H7 (cell line): ENCODE data around the gene RGP1. TPM values are rescaled to one million over a fixed set of nuclear protein-coding genes. Genes with fewer than 3 reads are reported as not detected.

Experiments used
- DNase-seq: peaks from one replicate; pipeline ENCODE4 v3.0.0; 2012
- H3K27me3 ChIP-seq: 2 replicates; pipeline ENCODE4 v1.6.0; 2011; ENCODE audit warnings: mild to moderate bottlenecking, low read length; ENCODE audit not compliant: control insufficient read depth, insufficient read depth
- H3K36me3 ChIP-seq: replicated peaks from 2 replicates; pipeline ENCODE4 v1.5.1; 2011; ENCODE audit warnings: low read length; ENCODE audit not compliant: control insufficient read depth, insufficient read depth
- H3K4me3 ChIP-seq: 2 replicates; pipeline ENCODE4 v1.5.1; 2011; ENCODE audit warnings: low read depth, mild to moderate bottlenecking, control low read depth, low read length, moderate library complexity; ENCODE audit not compliant: insufficient read depth
- total RNA-seq: library from RNA; depleted of rRNA; stranded (reverse); fragments of >200 nt; shearing (Covaris generic); gene quantifications from 2 replicates; pipeline ENCODE4 v1.2.3, GENCODE V29; 2014

Gene RGP1
- total RNA-seq, 1 experiment from 2014 or later: 14.4 TPM

- Histone ChIP-seq H3K4me3 (no peak overlapping the region), H3K27me3 (no peaks in the 10 kb centered on the region), H3K36me3 (peaks cover 4% of the 10 kb centered on the region)
- DNase-seq: peak; percentile 84
These were observed 19.2 kb upstream of the RGP1 start for GRCh38 chr9:35729700-35730485.

DNA sequence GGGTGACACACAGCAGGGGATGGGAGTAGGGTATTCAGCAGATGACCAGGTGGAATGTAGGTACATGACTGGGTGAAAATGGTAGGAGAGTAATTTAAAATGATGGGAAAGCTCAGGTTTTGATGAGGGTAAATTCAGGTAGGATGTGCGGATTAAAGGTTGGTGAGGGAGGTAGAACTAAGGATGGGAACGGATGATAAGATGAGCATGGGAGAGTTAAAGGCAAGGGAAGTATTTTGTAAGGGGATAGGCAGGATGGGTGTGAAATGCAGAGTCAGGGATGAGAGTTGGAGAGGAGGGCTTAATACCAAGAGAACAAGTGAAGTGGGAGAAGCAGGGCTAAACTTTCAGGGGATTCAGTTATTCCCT, 18.6 kb upstream of the RGP1 start:
- no peak overlapping the region for H3K4me3 ChIP-seq
- DNase-seq: no peak
- peaks cover 5% of the 10 kb centered on the region for H3K36me3 ChIP-seq
- no peaks in the 10 kb centered on the region for H3K27me3 ChIP-seq

DNA sequence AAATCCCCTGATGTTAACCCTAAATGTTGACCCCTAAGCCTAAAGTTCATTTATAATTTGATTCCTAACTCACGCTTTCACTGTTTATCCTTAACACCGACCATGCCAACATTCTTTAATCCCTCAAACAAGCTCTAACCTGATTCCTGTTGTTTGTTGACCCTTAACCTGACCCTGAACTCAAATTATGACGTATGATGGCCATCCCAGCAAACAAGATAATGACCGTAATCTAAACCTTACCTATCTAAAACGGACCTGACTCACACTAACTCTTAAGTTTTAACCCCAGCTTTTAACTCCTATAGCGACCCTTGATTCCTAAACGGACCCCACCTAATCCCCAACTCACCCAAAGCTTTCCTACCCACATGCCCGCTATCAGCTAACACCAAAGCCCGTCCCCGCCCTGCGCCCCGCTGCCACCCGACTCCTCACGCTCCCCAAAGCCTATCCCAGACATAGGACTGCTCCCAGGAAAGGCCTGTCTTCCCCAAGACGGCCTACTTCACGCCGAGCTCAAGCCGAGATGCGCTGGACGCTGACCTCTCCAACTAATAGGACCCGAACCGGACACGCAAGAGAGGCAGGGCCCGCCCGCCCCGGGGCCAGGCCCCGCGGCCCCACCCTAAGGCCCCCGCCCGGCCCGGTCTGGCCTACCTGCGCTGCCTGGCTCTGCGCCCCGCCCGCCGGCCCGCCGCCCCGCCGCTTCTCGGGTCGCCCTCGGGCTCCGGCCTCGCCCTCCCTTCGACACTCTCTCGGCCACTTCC, 17.5 kb upstream of the RGP1 start:
- Histone ChIP-seq H3K36me3 (peaks cover 10% of the 10 kb centered on the region), H3K27me3 (no peaks in the 10 kb centered on the region), H3K4me3 (peak overlapping the region; percentile 74)
- DNase-seq: no peak

DNA sequence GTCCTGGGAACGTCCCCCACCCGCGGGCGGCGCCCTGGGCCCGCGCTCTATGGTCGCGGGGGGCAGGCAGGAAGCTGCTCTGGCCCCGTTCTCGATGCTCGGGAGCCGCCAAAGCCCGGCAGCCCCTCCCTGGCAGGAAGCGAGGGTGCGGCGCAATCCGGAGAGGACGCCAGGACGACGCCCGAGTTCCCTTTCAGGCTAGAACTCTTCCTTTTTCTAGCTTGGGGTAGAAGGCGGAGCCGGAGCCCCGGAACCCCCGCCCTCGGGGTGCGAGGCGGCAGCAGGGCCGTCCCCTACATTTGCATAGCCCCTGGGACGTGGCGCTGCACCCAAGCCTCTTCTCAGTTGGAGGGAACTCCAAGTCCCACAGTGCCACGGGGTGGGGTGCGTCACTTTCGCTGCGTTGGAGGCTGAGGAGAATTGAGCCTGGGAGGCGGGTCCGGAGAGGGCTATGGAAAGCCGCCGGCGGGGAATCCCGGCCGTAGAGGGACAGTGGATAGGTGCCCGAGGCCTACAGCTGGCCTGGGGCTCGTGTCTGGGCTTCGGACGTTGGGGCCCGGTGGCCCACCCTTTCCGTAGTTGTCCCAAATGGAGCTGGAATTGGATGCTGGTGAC, 16.8 kb upstream of the RGP1 start, which contains the start of the genes CREB3 and TLN1:
Gene CREB3 (plus strand): TSS at position 482 of the 615 bp plus-strand sequence. CDS start 107 bp downstream, at position 589.
Gene TLN1 (minus strand): TSS at position 11 of the 615 bp plus-strand sequence. CDS start 6,501 bp downstream, outside the sequence.
- H3K36me3 ChIP-seq: peaks cover 17% of the 10 kb centered on the region
- H3K27me3 ChIP-seq: no peaks in the 10 kb centered on the region
- H3K4me3 ChIP-seq: peak within 1 kb of the TSS; percentile 74
- peak; percentile 97 for DNase-seq

DNA sequence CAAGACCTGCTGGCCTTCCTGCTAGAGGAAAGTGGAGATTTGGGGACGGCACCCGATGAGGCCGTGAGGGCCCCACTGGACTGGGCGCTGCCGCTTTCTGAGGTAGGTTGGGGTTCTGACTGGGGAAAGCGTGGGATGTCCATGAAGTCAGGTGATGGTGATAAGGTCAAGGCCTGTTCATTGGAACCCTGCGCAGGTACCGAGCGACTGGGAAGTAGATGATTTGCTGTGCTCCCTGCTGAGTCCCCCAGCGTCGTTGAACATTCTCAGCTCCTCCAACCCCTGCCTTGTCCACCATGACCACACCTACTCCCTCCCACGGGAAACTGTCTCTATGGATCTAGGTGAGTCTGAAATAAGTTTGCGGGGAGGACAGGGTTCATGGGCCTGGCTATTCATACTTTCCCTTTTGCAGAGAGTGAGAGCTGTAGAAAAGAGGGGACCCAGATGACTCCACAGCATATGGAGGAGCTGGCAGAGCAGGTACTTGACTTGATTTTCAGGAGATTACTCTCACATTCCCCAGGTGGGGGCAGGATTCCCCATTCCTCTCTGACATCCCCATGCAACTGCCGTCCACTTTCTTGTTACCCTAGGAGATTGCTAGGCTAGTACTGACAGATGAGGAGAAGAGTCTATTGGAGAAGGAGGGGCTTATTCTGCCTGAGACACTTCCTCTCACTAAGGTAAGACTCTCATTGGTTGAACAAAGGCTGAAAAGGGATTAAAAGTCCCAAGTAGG, 16.1 kb upstream of the RGP1 start:
- DNase-seq: peak; percentile 86
- H3K27me3 ChIP-seq: no peaks in the 10 kb centered on the region
- peaks cover 24% of the 10 kb centered on the region for H3K36me3 ChIP-seq
- peak overlapping the region; percentile 74 for H3K4me3 ChIP-seq

- DNase-seq: no peak
- H3K36me3 ChIP-seq: peaks cover 35% of the 10 kb centered on the region
- no peak overlapping the region for H3K4me3 ChIP-seq
- H3K27me3 ChIP-seq: no peaks in the 10 kb centered on the region
These were observed 15.0 kb upstream of the RGP1 start for GRCh38 chr9:35734096-35734495.

GRCh38 chr9:35736201-35736633, 12.9 kb upstream of the RGP1 start:
- DNase-seq: peak; percentile 84
- Histone ChIP-seq H3K36me3 (peaks cover 47% of the 10 kb centered on the region), H3K27me3 (no peaks in the 10 kb centered on the region), H3K4me3 (no peak overlapping the region)

GRCh38 chr9:35737143-35737542, 11.9 kb upstream of the RGP1 start:
- DNase-seq: no peak
- H3K4me3 ChIP-seq: no peak overlapping the region
- no peaks in the 10 kb centered on the region for H3K27me3 ChIP-seq
- H3K36me3 ChIP-seq: peaks cover 53% of the 10 kb centered on the region

DNA sequence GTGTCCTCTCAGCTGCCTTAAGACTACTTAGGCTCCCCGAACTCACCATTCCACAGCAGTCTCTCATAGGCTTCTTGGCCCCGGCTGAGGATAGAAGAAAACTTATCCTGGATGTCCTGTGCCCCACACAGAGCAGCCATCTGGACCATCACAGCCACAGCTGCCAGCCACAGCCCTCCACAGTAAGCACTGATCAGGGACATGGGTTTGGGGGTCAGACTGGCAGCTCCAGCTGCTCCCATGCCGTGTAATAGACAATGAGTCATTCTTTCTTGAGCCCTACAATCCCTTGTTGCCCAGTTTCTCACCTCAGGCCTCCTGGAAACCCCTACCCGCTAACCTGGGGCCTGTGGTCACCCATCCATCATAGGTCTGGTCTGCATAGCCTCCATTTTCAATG, 10.9 kb upstream of the RGP1 start:
- DNase-seq: no peak
- Histone ChIP-seq H3K27me3 (no peaks in the 10 kb centered on the region), H3K36me3 (peaks cover 59% of the 10 kb centered on the region), H3K4me3 (no peak overlapping the region)

- Histone ChIP-seq H3K27me3 (no peaks in the 10 kb centered on the region), H3K36me3 (peaks cover 65% of the 10 kb centered on the region), H3K4me3 (no peak overlapping the region)
- DNase-seq: no peak
These were observed 10.2 kb upstream of the RGP1 start for GRCh38 chr9:35738924-35739323.

DNA sequence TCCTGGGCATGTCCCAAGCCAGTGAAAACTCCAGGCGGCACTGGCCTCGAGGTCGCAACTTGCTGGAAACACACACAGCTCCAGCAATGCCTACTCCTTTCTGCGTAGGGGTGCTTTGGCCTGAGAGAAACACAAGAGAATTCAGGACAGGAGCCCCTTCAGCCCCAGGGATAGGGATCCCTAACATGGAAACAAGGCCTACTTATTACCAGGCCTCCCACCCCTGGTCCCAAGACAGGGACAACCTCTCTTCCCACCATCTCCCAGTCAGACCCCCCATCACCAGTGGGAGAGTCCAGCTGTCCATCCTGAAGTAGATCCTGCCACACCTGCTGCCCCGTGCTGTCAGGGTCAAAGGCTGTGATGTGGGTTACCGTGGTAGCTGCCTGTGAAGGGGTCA, 8.8 kb upstream of the RGP1 start:
- no peak for DNase-seq
- Histone ChIP-seq H3K27me3 (no peaks in the 10 kb centered on the region), H3K36me3 (peaks cover 69% of the 10 kb centered on the region), H3K4me3 (no peak overlapping the region)

- DNase-seq: no peak
- no peak overlapping the region for H3K4me3 ChIP-seq
- H3K27me3 ChIP-seq: no peaks in the 10 kb centered on the region
- peaks cover 61% of the 10 kb centered on the region for H3K36me3 ChIP-seq
These were observed 7.3 kb upstream of the RGP1 start for GRCh38 chr9:35741740-35742139.

GRCh38 chr9:35743452-35743851, 5.6 kb upstream of the RGP1 start:
- Histone ChIP-seq H3K36me3 (peaks cover 44% of the 10 kb centered on the region), H3K4me3 (no peak overlapping the region), H3K27me3 (no peaks in the 10 kb centered on the region)
- no peak for DNase-seq

GRCh38 chr9:35743880-35744518, 5.1 kb upstream of the RGP1 start:
- H3K4me3 ChIP-seq: no peak overlapping the region
- no peak for DNase-seq
- H3K36me3 ChIP-seq: peaks cover 39% of the 10 kb centered on the region
- no peaks in the 10 kb centered on the region for H3K27me3 ChIP-seq
